Measurements from ENCODE around the gene CRIM1. TPM values are rescaled to one million over a fixed set of nuclear protein-coding genes. Genes with fewer than 3 reads are reported as not detected.

The CRIM1 gene
- total RNA-seq, 1 donor from 2014 or later, result 273 TPM

DNA sequence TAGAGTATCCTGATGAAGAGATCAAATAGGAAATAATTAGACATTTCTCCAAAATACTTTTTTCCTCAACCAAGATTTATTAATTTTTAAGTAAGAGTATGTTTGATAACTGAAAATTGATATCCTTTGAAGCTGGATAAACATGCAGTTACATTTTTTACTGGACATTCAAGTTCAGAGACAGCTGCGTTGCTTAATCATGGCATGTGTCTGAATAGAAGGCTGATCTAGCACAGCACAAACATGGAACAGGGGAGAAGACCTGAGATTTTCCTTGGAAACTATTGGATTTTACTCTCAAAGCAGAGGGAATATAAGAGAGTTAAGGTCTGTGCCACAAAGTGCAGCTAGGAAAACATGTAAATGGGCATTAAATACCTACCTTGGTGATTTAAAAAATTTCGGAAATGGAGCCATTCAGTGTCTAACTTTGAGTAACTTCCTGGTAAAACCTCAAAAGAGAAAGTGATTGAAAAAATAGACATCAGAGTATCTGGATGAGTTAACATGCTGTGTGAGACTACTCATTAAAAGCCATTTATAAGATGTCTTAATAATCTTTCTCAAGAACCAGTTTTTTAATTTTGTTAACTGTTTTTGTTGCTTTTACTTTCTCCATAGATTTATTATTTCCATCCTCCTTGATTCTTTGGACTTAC is 31.8 kb downstream of the CRIM1 start:
- intact Hi-C loops (cut with DNase I), result no loop called here
- Histone ChIP-seq H3K36me3 (no peaks in the 10 kb centered on the region), H3K9me3 (no peaks in the 10 kb centered on the region), H3K4me1 (peaks cover 0 to 28% of the 10 kb centered on the region in 2 donors), H3K27ac (peak overlapping the region; percentile 51 to 58), H3K4me3 (no peak overlapping the region), H3K27me3 (no peaks in the 10 kb centered on the region)
- DNase-seq (ENCODE audit: low spot score in 2 of 2), result no peak
- TF ChIP-seq, protein P1, sequence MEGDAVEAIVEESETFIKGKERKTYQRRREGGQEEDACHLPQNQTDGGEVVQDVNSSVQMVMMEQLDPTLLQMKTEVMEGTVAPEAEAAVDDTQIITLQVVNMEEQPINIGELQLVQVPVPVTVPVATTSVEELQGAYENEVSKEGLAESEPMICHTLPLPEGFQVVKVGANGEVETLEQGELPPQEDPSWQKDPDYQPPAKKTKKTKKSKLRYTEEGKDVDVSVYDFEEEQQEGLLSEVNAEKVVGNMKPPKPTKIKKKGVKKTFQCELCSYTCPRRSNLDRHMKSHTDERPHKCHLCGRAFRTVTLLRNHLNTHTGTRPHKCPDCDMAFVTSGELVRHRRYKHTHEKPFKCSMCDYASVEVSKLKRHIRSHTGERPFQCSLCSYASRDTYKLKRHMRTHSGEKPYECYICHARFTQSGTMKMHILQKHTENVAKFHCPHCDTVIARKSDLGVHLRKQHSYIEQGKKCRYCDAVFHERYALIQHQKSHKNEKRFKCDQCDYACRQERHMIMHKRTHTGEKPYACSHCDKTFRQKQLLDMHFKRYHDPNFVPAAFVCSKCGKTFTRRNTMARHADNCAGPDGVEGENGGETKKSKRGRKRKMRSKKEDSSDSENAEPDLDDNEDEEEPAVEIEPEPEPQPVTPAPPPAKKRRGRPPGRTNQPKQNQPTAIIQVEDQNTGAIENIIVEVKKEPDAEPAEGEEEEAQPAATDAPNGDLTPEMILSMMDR (IDR thresholded peaks at IDR 0.05), result no peak

GRCh38 chr2:36388472-36388871 is 32.9 kb downstream of the CRIM1 start:
- Histone ChIP-seq H3K4me3 (no peak overlapping the region), H3K27me3 (no peaks in the 10 kb centered on the region), H3K9me3 (no peaks in the 10 kb centered on the region), H3K4me1 (peaks cover 0 to 35% of the 10 kb centered on the region in 2 donors), H3K27ac (peak overlapping the region; percentile 51 to 58), H3K36me3 (no peaks in the 10 kb centered on the region)
- TF ChIP-seq, protein P1 (IDR thresholded peaks at IDR 0.05), result no peak
- intact Hi-C loops (cut with DNase I), result no loop called here
- no peak for DNase-seq (ENCODE audit: low spot score in 2 of 2)

- H3K4me1 ChIP-seq, result peaks cover 0 to 37% of the 10 kb centered on the region in 2 donors
- no peaks in the 10 kb centered on the region for H3K9me3 ChIP-seq
- peak overlapping the region in 1 of 2 donors; percentile 22 for H3K4me3 ChIP-seq
- H3K36me3 ChIP-seq, result no peaks in the 10 kb centered on the region
- H3K27ac ChIP-seq, result peak overlapping the region; percentile 49 to 51
- no peaks in the 10 kb centered on the region for H3K27me3 ChIP-seq
- no peak for DNase-seq (ENCODE audit: low spot score in 2 of 2)
- intact Hi-C loops (cut with DNase I), result no loop called here
- TF ChIP-seq, protein P1 (IDR thresholded peaks at IDR 0.05), result no peak
These were observed 33.5 kb downstream of the CRIM1 start for GRCh38 chr2:36389091-36389564.

DNA sequence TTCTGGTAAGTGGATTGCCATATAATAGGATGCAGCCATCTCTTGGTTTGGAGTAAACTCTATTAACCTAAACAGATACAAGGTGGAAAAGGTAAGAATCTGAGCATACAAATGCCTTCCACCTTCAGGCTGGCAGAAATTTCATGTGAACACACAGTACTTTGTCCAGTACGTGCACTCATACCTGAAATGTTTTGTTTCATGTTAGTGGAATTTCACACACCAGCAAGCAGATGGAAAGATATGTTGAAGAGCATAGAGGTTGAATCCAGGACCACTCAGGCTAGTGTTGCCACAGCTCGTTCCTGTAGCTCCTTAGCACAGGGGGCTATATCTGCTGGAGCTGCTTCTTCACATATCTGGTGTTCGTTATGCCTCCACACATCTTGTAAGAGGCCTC is 34.0 kb downstream of the CRIM1 start:
- Histone ChIP-seq H3K36me3 (no peaks in the 10 kb centered on the region), H3K4me1 (peaks cover 0 to 37% of the 10 kb centered on the region in 2 donors), H3K27me3 (no peaks in the 10 kb centered on the region), H3K9me3 (no peaks in the 10 kb centered on the region), H3K4me3 (peak overlapping the region in 1 of 2 donors; percentile 22), H3K27ac (peak overlapping the region; percentile 49 to 51)
- intact Hi-C loops (cut with DNase I), result no loop called here
- TF ChIP-seq, protein P1 (IDR thresholded peaks at IDR 0.05), result no peak
- DNase-seq (ENCODE audit: low spot score in 2 of 2), result no peak

GRCh38 chr2:36392571-36393255 is 37.1 kb downstream of the CRIM1 start:
- Histone ChIP-seq H3K27ac (no peak overlapping the region), H3K27me3 (no peaks in the 10 kb centered on the region), H3K9me3 (no peaks in the 10 kb centered on the region), H3K4me1 (peaks cover 0 to 42% of the 10 kb centered on the region in 2 donors), H3K36me3 (peaks cover 8 to 10% of the 10 kb centered on the region in 2 donors), H3K4me3 (no peak overlapping the region)
- TF ChIP-seq, protein P1 (IDR thresholded peaks at IDR 0.05), result no peak
- no peak for DNase-seq (ENCODE audit: low spot score in 2 of 2)
- intact Hi-C loops (cut with DNase I), result no loop called here

Data from ascending aorta (tissue), 2 donors.